K562 (cell line): ENCODE measurements around the gene MESP1. TPM values are rescaled to one million over a fixed set of nuclear protein-coding genes. Genes with fewer than 3 reads are reported as not detected.

ENCODE experiments used
- ATAC-seq: fragments of 200-7000 bp; cut with Tn5 transposase; 3 replicates; pipeline ENCODE4 v1.9.1; 2020; ENCODE audit warnings: moderate library complexity
- BruUV-seq: library from RNA; stranded (reverse); fragments of 400-500 nt; replicated peaks from 2 replicates; lab custom pipeline; 2021; lab: Mats Ljungman, UMichigan
- CTCF ChIA-PET: fragments of 300-600 bp; formaldehyde crosslinking; extraction: SDS; loops from one replicate; lab custom pipeline; 2021; ENCODE audit warnings: low intra/inter-chr PET ratio; lab: Yijun Ruan, JAX
- POLR2A ChIA-PET: fragments of 300-600, 350-650 bp; sonication (Branson Sonifier 250); formaldehyde crosslinking; extraction: SDS; loops from one replicate; lab custom pipeline; 2021; ENCODE audit warnings: antibody characterized with exemption, inconsistent platforms; lab: Yijun Ruan, JAX
- DNase-seq, 4 experiments: peaks; one replicate each; pipeline versions ENCODE4 v3.0.0 to v3.0.0-alpha.2; 2011 to 2018; ENCODE audit warnings: low spot score in 3 of 4, mixed read lengths in 3 of 4; ENCODE audit errors: extremely low read depth in 1 of 4
- FAIRE-seq: peaks from 2 replicates; lab custom pipeline; 2011; peaks lifted over from hg19 to GRCh38; lab: Jason Lieb, UNC
- H2AFZ ChIP-seq: 2 replicates; pipeline ENCODE4 v1.6.0; 2011; ENCODE audit warnings: low read depth, low read length, control low read depth, inconsistent platforms
- H3K27ac ChIP-seq: fragments of 200-600 bp; 3 replicates; pipeline ENCODE4 v1.8.0; 2011; ENCODE audit warnings: low read depth, mild to moderate bottlenecking, control low read depth, inconsistent platforms, low read length, moderate library complexity, mixed read lengths; ENCODE audit errors: extremely low read depth
- H3K27me3 ChIP-seq, 2 experiments: fragments of 300-600 bp in 1 of 2; 2 replicates in 1 of 2; 3 replicates in 1 of 2; pipeline versions ENCODE4 v1.6.0 to v1.8.0; 2011; ENCODE audit warnings: inconsistent platforms in 2 of 2, low read length in 2 of 2, mild to moderate bottlenecking in 1 of 2, mixed read lengths in 1 of 2, moderate library complexity in 1 of 2; ENCODE audit not compliant: control insufficient read depth in 2 of 2, insufficient read depth in 2 of 2
- H3K36me3 ChIP-seq: fragments of 300-600 bp; 3 replicates; pipeline ENCODE4 v1.8.0; 2011; ENCODE audit warnings: mild to moderate bottlenecking, low read length, inconsistent platforms; ENCODE audit not compliant: control insufficient read depth, insufficient read depth
- H3K4me1 ChIP-seq, 2 experiments: fragments of 200-600 bp in 1 of 2; replicated peaks in 1 of 2; 2 replicates in 1 of 2; 3 replicates in 1 of 2; pipeline versions ENCODE4 v1.5.1 to v1.8.0; 2011; ENCODE audit warnings: inconsistent platforms in 2 of 2, low read length in 2 of 2, mild to moderate bottlenecking in 1 of 2, mixed read lengths in 1 of 2, moderate library complexity in 1 of 2; ENCODE audit not compliant: control insufficient read depth in 2 of 2, insufficient read depth in 2 of 2
- H3K4me2 ChIP-seq: 2 replicates; pipeline ENCODE4 v1.6.1; 2011; ENCODE audit warnings: low read length, control low read depth, inconsistent platforms, mixed read lengths; ENCODE audit not compliant: insufficient read depth
- H3K4me3 ChIP-seq: fragments of 200-600 bp; sonication (generic), shearing (Covaris generic); 2 replicates; pipeline ENCODE4 v1.5.1; 2016; ENCODE audit warnings: control low read depth, inconsistent platforms
- H3K79me2 ChIP-seq: fragments of 200-600 bp; 3 replicates; pipeline ENCODE4 v1.8.0; 2011; ENCODE audit warnings: low read length, inconsistent platforms; ENCODE audit not compliant: control insufficient read depth, insufficient read depth
- H3K9ac ChIP-seq, 2 experiments: 2 replicates each; pipeline versions ENCODE4 v1.6.0 to v1.6.1; 2011; ENCODE audit warnings: low read depth in 2 of 2, low read length in 2 of 2, control low read depth in 1 of 2, inconsistent platforms in 1 of 2, mild to moderate bottlenecking in 1 of 2, mixed read lengths in 1 of 2; ENCODE audit not compliant: insufficient read depth in 1 of 2
- H3K9me1 ChIP-seq: one replicate; pipeline ENCODE4 v1.6.0; 2011; ENCODE audit warnings: inconsistent platforms, mild to moderate bottlenecking, low read length, moderate library complexity; ENCODE audit not compliant: control insufficient read depth, insufficient read depth
- H3K9me3 ChIP-seq: replicated peaks from 2 replicates; pipeline ENCODE4 v1.5.1; 2011; ENCODE audit warnings: low read depth, low read length, inconsistent platforms; ENCODE audit not compliant: control insufficient read depth, insufficient read depth
- H4K20me1 ChIP-seq: replicated peaks from 2 replicates; pipeline ENCODE4 v1.6.1; 2011; ENCODE audit warnings: low read length, inconsistent platforms, mixed read lengths; ENCODE audit not compliant: control insufficient read depth, insufficient read depth
- DEAF1 ChIP-seq: fragments of 450-650 bp; formaldehyde crosslinking; IDR thresholded peaks from 2 replicates; pipeline ENCODE4 v1.4.0; 2020; ENCODE audit warnings: mild to moderate bottlenecking, moderate library complexity
- ETV5 ChIP-seq: sonication (generic); formaldehyde crosslinking; IDR thresholded peaks from 2 replicates; pipeline ENCODE4 v1.4.0; 2020; ENCODE audit warnings: low read depth, mild to moderate bottlenecking, missing genetic modification reagents
- MEIS2 ChIP-seq: fragments of 450-650 bp; IDR thresholded peaks from 2 replicates; pipeline ENCODE4 v1.6.1; 2014; ENCODE audit warnings: mild to moderate bottlenecking; ENCODE audit not compliant: partially characterized antibody
- RNF219 ChIP-seq: fragments of 250-450 bp; sonication (Bioruptor Pico); IDR thresholded peaks from 2 replicates; pipeline ENCODE4 v1.5.0; 2022; ENCODE audit warnings: mild to moderate bottlenecking
- STAT5A ChIP-seq: IDR thresholded peaks from 2 replicates; pipeline ENCODE4 v1.6.1; 2012; ENCODE audit warnings: low read length, inconsistent platforms, borderline replicate concordance
- U2AF2 ChIP-seq: fragments of 200-400 bp; formaldehyde crosslinking; optimal IDR thresholded peaks from 2 replicates; pipeline ENCODE3; 2017; ENCODE audit warnings: low read depth, mild to moderate bottlenecking, low read length
- XRCC3 ChIP-seq: fragments of 450-650 bp; IDR thresholded peaks from 2 replicates; pipeline ENCODE4 v1.6.1; 2017; ENCODE audit warnings: mild to moderate bottlenecking, moderate library complexity
- ZNF175 ChIP-seq: fragments of 200-800 bp; sonication (Bioruptor generic); IDR thresholded peaks from 2 replicates; pipeline ENCODE4 v1.6.1; 2016; ENCODE audit warnings: low read depth, mild to moderate bottlenecking, missing genetic modification characterization, missing compliant biosample characterization
- ZNF347 ChIP-seq: fragments of 450-650 bp; formaldehyde crosslinking; IDR thresholded peaks from 2 replicates; pipeline ENCODE4 v1.4.0; 2020; ENCODE audit warnings: low read depth, mild to moderate bottlenecking, moderate library complexity
- ZNF436 ChIP-seq: fragments of 250-450, 450-650 bp; sonication (Bioruptor Pico); formaldehyde crosslinking; IDR thresholded peaks from 2 replicates; pipeline ENCODE4 v1.7.0; 2020; ENCODE audit warnings: mild to moderate bottlenecking
- ZNF609 ChIP-seq: sonication (generic); formaldehyde crosslinking; IDR thresholded peaks from 2 replicates; pipeline ENCODE4 v1.8.1; 2023; ENCODE audit warnings: missing genetic modification reagents, mild to moderate bottlenecking, borderline replicate concordance
- WGBS: fragments of 100-300 bp; shearing (Covaris generic); methylation state at CpG from one replicate; pipeline ENCODE4 v1.1.6; 2016; ENCODE audit warnings: low coverage, mixed read lengths; ENCODE audit not compliant: insufficient coverage; ENCODE audit errors: missing lambda C conversion rate; 5-methylcytosine and 5-hydroxymethylcytosine counted together
- in situ Hi-C: fragments of 300-500 bp; cut with MboI; formaldehyde crosslinking; loops from 4 replicates; pipeline ENCODE4 v1.15.0; 2018; ENCODE audit warnings: inconsistent platforms, mixed read lengths
- intact Hi-C: fragments of 100-400 bp; cut with micrococcal nuclease; formaldehyde crosslinking; loops from 2 replicates; pipeline ENCODE4 v1.14.2; 2022
- polyA plus RNA-seq, 8 experiments: library from polyadenylated mRNA; depleted of rRNA in 4 of 8; stranded (reverse) in 5 of 8; unstranded in 3 of 8; fragments of >200 nt; fragmentation: Nextera tagmentation in 2 of 8; fragmentation: Illumina TruSeq in 1 of 8; extraction: Ambion mirVana in 2 of 8; extraction: Trizol in 1 of 8; gene quantifications; 2 replicates each; pipeline versions ENCODE4 v1.2.1 to v1.2.3, GENCODE V29; 2011 to 2014; ENCODE audit warnings: inconsistent platforms in 1 of 8, missing spikeins in 1 of 8
- total RNA-seq, 7 experiments: library from RNA; depleted of rRNA in 6 of 7; stranded (reverse); fragments of >200 nt in 6 of 7; fragmentation: Illumina TruSeq in 2 of 7; extraction: Trizol in 2 of 7; gene quantifications; 2 replicates each; pipeline versions ENCODE4 v1.2.1 to v1.2.3, GENCODE V29; 2011 to 2021; ENCODE audit warnings: low replicate concordance in 1 of 7

The MESP1 gene
- total and polyA plus RNA-seq, 9 of the 15 experiments (the other 6 are each of a cell fraction or from before 2014, with no cell fraction given): 0.14 to 1.1 (median 0.36) TPM; not detected in 4

- H3K4me2 ChIP-seq: no peak overlapping the region
- peaks cover 7 to 50% of the 10 kb centered on the region in 2 experiments; a peak in 3 of 5 replicates for H3K27me3 ChIP-seq
- H3K36me3 ChIP-seq: no peaks in the 10 kb centered on the region
- in situ Hi-C loops: no loop called here
- FAIRE-seq (no peak), DNase-seq (peak in 1 of 4 experiments; percentile 6), ATAC-seq (no peak)
- BruUV-seq: no TSS peak
- no peak overlapping the region for H3K27ac ChIP-seq
- ChIA-PET CTCF (no interaction called here), POLR2A (no interaction called here)
- H3K4me3 ChIP-seq: no peak overlapping the region
- no peaks in the 10 kb centered on the region for H4K20me1 ChIP-seq
- no peaks in the 10 kb centered on the region for H3K79me2 ChIP-seq
- WGBS: 7% methylated on average over 8 of the region's 8 CpGs
- H2AFZ ChIP-seq: no peak overlapping the region
- H3K9ac ChIP-seq: peak overlapping the region in 1 of 2 experiments; percentile 11; a peak in 1 of 4 replicates
- H3K9me3 ChIP-seq: no peaks in the 10 kb centered on the region
- H3K9me1 ChIP-seq: no peaks in the 10 kb centered on the region
- intact Hi-C loops: loop anchor here (1.0 to 10.0 kb wide), 4 partner anchors 132 to 541 kb away; no protein-coding TSS in a partner anchor
- H3K4me1 ChIP-seq: peaks cover 0 to 17% of the 10 kb centered on the region in 2 experiments; a peak in 2 of 5 replicates
- TF ChIP-seq ZNF436 (no peak), XRCC3 (no peak), MEIS2 (no peak), RNF219 (CRISPR knock-in tag) (no peak), U2AF2 (no peak), DEAF1 (no peak), ETV5 (CRISPR knock-in tag) (no peak), ZNF175 (no peak), ZNF347 (CRISPR knock-in tag) (no peak), ZNF609 (CRISPR knock-in tag) (no peak), STAT5A (no peak)
Measured at GRCh38 chr15:89743594-89743993, 7.5 kb downstream of the MESP1 start.
